ENCODE data around the gene CCL8.

Gene CCL8

GRCh38 chr17:34368196-34368945 lies 49.1 kb downstream of the CCL8 start:
- no peak for DNase-seq

- DNase-seq: no peak
Observed at GRCh38 chr17:34368946-34369500, 49.8 kb downstream of the CCL8 start.

GRCh38 chr17:34369571-34369970 lies 50.3 kb downstream of the CCL8 start:
- DNase-seq: no peak

GRCh38 chr17:34370376-34370996 lies 51.3 kb downstream of the CCL8 start:
- no peak for DNase-seq

- no peak for DNase-seq
Observed at GRCh38 chr17:34370997-34371395, 51.8 kb downstream of the CCL8 start.

All from NCI-H748 treated with DMSO at 0.1 percent for 48 hours (cell line).